Peyer's patch (tissue), 4 donors: ENCODE results near the gene LRP6.

Experiments used
- POLR2A ChIP-seq, 2 donors: fragments of 450-650 bp; IDR thresholded peaks; one replicate each; pipeline ENCODE4 v1.5.1; 2017; ENCODE audit warnings: antibody characterized with exemption in 2 of 2, mild to moderate bottlenecking in 2 of 2, moderate library complexity in 2 of 2
- TF ChIP-seq, protein P1 (sequence below), 6 experiments: fragments of 450-650 bp in 4 of 6; fragments of 200-600 bp in 2 of 6; sonication (generic) in 1 of 6; IDR thresholded peaks; one replicate each; pipeline ENCODE4 v1.5.1; 2017 to 2019; ENCODE audit warnings: antibody characterized with exemption in 6 of 6, mild to moderate bottlenecking in 3 of 6, moderate library complexity in 1 of 6

- TF ChIP-seq, protein P1, sequence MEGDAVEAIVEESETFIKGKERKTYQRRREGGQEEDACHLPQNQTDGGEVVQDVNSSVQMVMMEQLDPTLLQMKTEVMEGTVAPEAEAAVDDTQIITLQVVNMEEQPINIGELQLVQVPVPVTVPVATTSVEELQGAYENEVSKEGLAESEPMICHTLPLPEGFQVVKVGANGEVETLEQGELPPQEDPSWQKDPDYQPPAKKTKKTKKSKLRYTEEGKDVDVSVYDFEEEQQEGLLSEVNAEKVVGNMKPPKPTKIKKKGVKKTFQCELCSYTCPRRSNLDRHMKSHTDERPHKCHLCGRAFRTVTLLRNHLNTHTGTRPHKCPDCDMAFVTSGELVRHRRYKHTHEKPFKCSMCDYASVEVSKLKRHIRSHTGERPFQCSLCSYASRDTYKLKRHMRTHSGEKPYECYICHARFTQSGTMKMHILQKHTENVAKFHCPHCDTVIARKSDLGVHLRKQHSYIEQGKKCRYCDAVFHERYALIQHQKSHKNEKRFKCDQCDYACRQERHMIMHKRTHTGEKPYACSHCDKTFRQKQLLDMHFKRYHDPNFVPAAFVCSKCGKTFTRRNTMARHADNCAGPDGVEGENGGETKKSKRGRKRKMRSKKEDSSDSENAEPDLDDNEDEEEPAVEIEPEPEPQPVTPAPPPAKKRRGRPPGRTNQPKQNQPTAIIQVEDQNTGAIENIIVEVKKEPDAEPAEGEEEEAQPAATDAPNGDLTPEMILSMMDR (IDR thresholded peaks at IDR 0.05) = no peak
- TF ChIP-seq POLR2A (IDR thresholded peaks at IDR 0.05) = no peak
Observed at GRCh38 chr12:12087693-12088034, 179.2 kb downstream of the LRP6 start.
